Femur (tissue), 1 donor: ENCODE measurements around the gene NEFH.

Source experiments
- DNase-seq: peaks from one replicate; pipeline ENCODE4 v3.0.0-alpha.2; 2017

Gene NEFH

GRCh38 chr22:29503811-29504372 is 23.9 kb downstream of the NEFH start:
- peak; percentile 48 for DNase-seq

- DNase-seq: no peak
These were observed 29.3 kb downstream of the NEFH start for GRCh38 chr22:29509298-29509697.

- no peak for DNase-seq
These were observed 29.8 kb downstream of the NEFH start for GRCh38 chr22:29509815-29510214.

GRCh38 chr22:29510542-29510941 is 30.5 kb downstream of the NEFH start:
- DNase-seq: no peak

GRCh38 chr22:29511126-29511862 is 31.3 kb downstream of the NEFH start:
- DNase-seq: no peak

- DNase-seq: no peak
These were observed 32.0 kb downstream of the NEFH start for GRCh38 chr22:29512031-29512430.

GRCh38 chr22:29517215-29517908 is 37.3 kb downstream of the NEFH start:
- no peak for DNase-seq

- no peak for DNase-seq
These were observed 38.4 kb downstream of the NEFH start for GRCh38 chr22:29518427-29518826.

- no peak for DNase-seq
These were observed 40.0 kb downstream of the NEFH start for GRCh38 chr22:29519996-29520395.

GRCh38 chr22:29520851-29521250 is 40.8 kb downstream of the NEFH start:
- no peak for DNase-seq

- no peak for DNase-seq
These were observed 41.5 kb downstream of the NEFH start for GRCh38 chr22:29521526-29521925.

GRCh38 chr22:29523761-29524160 is 43.7 kb downstream of the NEFH start:
- DNase-seq: no peak

GRCh38 chr22:29524442-29525191 is 44.6 kb downstream of the NEFH start:
- no peak for DNase-seq

- no peak for DNase-seq
These were observed 48.1 kb downstream of the NEFH start for GRCh38 chr22:29528144-29528543.

- no peak for DNase-seq
These were observed 50.7 kb downstream of the NEFH start for GRCh38 chr22:29530716-29531115.

GRCh38 chr22:29531419-29531818 is 51.4 kb downstream of the NEFH start:
- DNase-seq: no peak

GRCh38 chr22:29536411-29536810 is 56.4 kb downstream of the NEFH start:
- DNase-seq: no peak

GRCh38 chr22:29539105-29539504 is 59.1 kb downstream of the NEFH start:
- DNase-seq: no peak
